Measurements from ENCODE around the gene BSPRY. TPM values are rescaled to one million over a fixed set of nuclear protein-coding genes. Genes with fewer than 3 reads are reported as not detected.

Gene BSPRY
- total RNA-seq, 1 donor, result not detected

- TF ChIP-seq CTCF (IDR thresholded peaks at IDR 0.05; ENCODE audit: insufficient read depth, low read length), result no peak
- no peak for DNase-seq (ENCODE audit: low read depth)
- no peak overlapping the region for H3K4me3 ChIP-seq (ENCODE audit: low read depth, low read length)
Observed at GRCh38 chr9:113368348-113368981, 19.1 kb downstream of the BSPRY start.

GRCh38 chr9:113368982-113369854 is 19.9 kb downstream of the BSPRY start:
- no peak for DNase-seq (ENCODE audit: low read depth)
- no peak for TF ChIP-seq CTCF (IDR thresholded peaks at IDR 0.05; ENCODE audit: insufficient read depth, low read length)
- no peak overlapping the region for H3K4me3 ChIP-seq (ENCODE audit: low read depth, low read length)

- H3K4me3 ChIP-seq (ENCODE audit: low read depth, low read length), result no peak overlapping the region
- no peak for DNase-seq (ENCODE audit: low read depth)
- TF ChIP-seq CTCF (IDR thresholded peaks at IDR 0.05; ENCODE audit: insufficient read depth, low read length), result no peak
Observed at GRCh38 chr9:113369855-113370140, 20.5 kb downstream of the BSPRY start.

GRCh38 chr9:113370806-113371325 is 21.5 kb downstream of the BSPRY start:
- TF ChIP-seq CTCF (IDR thresholded peaks at IDR 0.05; ENCODE audit: insufficient read depth, low read length), result no peak
- no peak for DNase-seq (ENCODE audit: low read depth)
- H3K4me3 ChIP-seq (ENCODE audit: low read depth, low read length), result no peak overlapping the region

- no peak for DNase-seq (ENCODE audit: low read depth)
- no peak for TF ChIP-seq CTCF (IDR thresholded peaks at IDR 0.05; ENCODE audit: insufficient read depth, low read length)
Observed at GRCh38 chr9:113372059-113372458, 22.7 kb downstream of the BSPRY start.

GRCh38 chr9:113373256-113373655 is 23.9 kb downstream of the BSPRY start:
- DNase-seq (ENCODE audit: low read depth), result no peak
- TF ChIP-seq CTCF (IDR thresholded peaks at IDR 0.05; ENCODE audit: insufficient read depth, low read length), result no peak

More at GRCh38 chr9:113372059-113372458, 22.7 kb downstream of the BSPRY start:
- H3K4me3 ChIP-seq (ENCODE audit: low read depth, low read length), result no peak overlapping the region

More at GRCh38 chr9:113373256-113373655, 23.9 kb downstream of the BSPRY start:
- no peak overlapping the region for H3K4me3 ChIP-seq (ENCODE audit: low read depth, low read length)
